ENCODE measurements around the gene GFOD1.

GRCh38 chr6:13454286-13455221 lies 32.8 kb downstream of the GFOD1 start:
- TF ChIP-seq, protein P1, sequence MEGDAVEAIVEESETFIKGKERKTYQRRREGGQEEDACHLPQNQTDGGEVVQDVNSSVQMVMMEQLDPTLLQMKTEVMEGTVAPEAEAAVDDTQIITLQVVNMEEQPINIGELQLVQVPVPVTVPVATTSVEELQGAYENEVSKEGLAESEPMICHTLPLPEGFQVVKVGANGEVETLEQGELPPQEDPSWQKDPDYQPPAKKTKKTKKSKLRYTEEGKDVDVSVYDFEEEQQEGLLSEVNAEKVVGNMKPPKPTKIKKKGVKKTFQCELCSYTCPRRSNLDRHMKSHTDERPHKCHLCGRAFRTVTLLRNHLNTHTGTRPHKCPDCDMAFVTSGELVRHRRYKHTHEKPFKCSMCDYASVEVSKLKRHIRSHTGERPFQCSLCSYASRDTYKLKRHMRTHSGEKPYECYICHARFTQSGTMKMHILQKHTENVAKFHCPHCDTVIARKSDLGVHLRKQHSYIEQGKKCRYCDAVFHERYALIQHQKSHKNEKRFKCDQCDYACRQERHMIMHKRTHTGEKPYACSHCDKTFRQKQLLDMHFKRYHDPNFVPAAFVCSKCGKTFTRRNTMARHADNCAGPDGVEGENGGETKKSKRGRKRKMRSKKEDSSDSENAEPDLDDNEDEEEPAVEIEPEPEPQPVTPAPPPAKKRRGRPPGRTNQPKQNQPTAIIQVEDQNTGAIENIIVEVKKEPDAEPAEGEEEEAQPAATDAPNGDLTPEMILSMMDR (IDR thresholded peaks at IDR 0.05; ENCODE audit: low read depth, low read length, poor library complexity, severe bottlenecking), result peak; percentile 48
- no peak for TF ChIP-seq EZH2phosphoT487 (IDR thresholded peaks at IDR 0.05; ENCODE audit: borderline replicate concordance, low read length)
